Measurements from ENCODE around the gene DESI1.
"Not testable (repeated sequence)": the region's sequence is repeated elsewhere in the genome, so short reads cannot be mapped to it uniquely, and the experiment has no call there.

DESI1 gene

GRCh38 chr22:41574847-41575381, 45.9 kb downstream of the DESI1 start:
- Histone ChIP-seq H3K4me3 (ENCODE audit: low read length) (no peak overlapping the region), H3K36me3 (ENCODE audit: insufficient read depth, low read length) (peaks cover 23% of the 10 kb centered on the region), H2AFZ (ENCODE audit: low read depth, low read length) (no peak overlapping the region), H3K9me3 (ENCODE audit: low read length) (no peaks in the 10 kb centered on the region), H3K27me3 (ENCODE audit: insufficient read depth, low read length) (no peaks in the 10 kb centered on the region), H3K4me1 (ENCODE audit: insufficient read depth, low read length) (no peaks in the 10 kb centered on the region)

- H3K9me3 ChIP-seq (ENCODE audit: low read length): no peaks in the 10 kb centered on the region
- H3K4me3 ChIP-seq (ENCODE audit: low read length): no peak overlapping the region
- H2AFZ ChIP-seq (ENCODE audit: low read depth, low read length): no peak overlapping the region
- no peaks in the 10 kb centered on the region for H3K27me3 ChIP-seq (ENCODE audit: insufficient read depth, low read length)
- peaks cover 14% of the 10 kb centered on the region for H3K36me3 ChIP-seq (ENCODE audit: insufficient read depth, low read length)
- H3K4me1 ChIP-seq (ENCODE audit: insufficient read depth, low read length): peaks cover 10% of the 10 kb centered on the region
Observed at GRCh38 chr22:41573677-41574076, 47.2 kb downstream of the DESI1 start.

DNA sequence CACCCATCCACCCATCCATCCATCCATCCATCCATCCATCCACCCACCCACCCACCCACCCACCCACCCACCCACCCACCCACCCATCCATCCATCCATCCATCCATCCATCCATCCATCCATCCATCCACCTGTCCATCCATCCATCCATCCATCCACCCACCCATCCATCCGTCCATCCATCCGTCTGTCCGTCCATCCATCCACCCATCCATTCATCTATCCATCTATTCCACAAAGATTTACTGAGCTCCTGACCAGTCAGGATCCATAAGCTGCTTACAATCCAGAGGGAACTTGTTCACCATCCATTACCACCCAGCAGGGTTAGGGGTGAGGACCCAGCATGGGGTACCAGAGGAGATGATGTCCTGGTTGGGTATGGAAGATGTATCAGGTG, 48.5 kb downstream of the DESI1 start:
- H3K27me3 ChIP-seq (ENCODE audit: insufficient read depth, low read length): not testable (repeated sequence)

GRCh38 chr22:41571786-41572185, 49.1 kb downstream of the DESI1 start:
- H2AFZ ChIP-seq (ENCODE audit: low read depth, low read length): no peak overlapping the region
- H3K4me3 ChIP-seq (ENCODE audit: low read length): no peak overlapping the region
- H3K36me3 ChIP-seq (ENCODE audit: insufficient read depth, low read length): peaks cover 4% of the 10 kb centered on the region
- H3K9me3 ChIP-seq (ENCODE audit: low read length): no peaks in the 10 kb centered on the region
- H3K4me1 ChIP-seq (ENCODE audit: insufficient read depth, low read length): peaks cover 15% of the 10 kb centered on the region
- H3K27me3 ChIP-seq (ENCODE audit: insufficient read depth, low read length): no peaks in the 10 kb centered on the region

More for the DNA sequence above, 48.5 kb downstream of the DESI1 start:
- H3K4me1 ChIP-seq (ENCODE audit: insufficient read depth, low read length): peaks cover 15% of the 10 kb centered on the region
- not testable (repeated sequence) for H3K9me3 ChIP-seq (ENCODE audit: low read length); H3K36me3 ChIP-seq (ENCODE audit: insufficient read depth, low read length); H3K4me3 ChIP-seq (ENCODE audit: low read length); H2AFZ ChIP-seq (ENCODE audit: low read depth, low read length)

GRCh38 chr22:41570221-41570620, 50.6 kb downstream of the DESI1 start:
- no peak overlapping the region for H2AFZ ChIP-seq (ENCODE audit: low read depth, low read length)
- no peaks in the 10 kb centered on the region for H3K27me3 ChIP-seq (ENCODE audit: insufficient read depth, low read length)
- peaks cover 18% of the 10 kb centered on the region for H3K4me1 ChIP-seq (ENCODE audit: insufficient read depth, low read length)
- no peaks in the 10 kb centered on the region for H3K9me3 ChIP-seq (ENCODE audit: low read length)
- H3K36me3 ChIP-seq (ENCODE audit: insufficient read depth, low read length): no peaks in the 10 kb centered on the region
- H3K4me3 ChIP-seq (ENCODE audit: low read length): no peak overlapping the region

DNA sequence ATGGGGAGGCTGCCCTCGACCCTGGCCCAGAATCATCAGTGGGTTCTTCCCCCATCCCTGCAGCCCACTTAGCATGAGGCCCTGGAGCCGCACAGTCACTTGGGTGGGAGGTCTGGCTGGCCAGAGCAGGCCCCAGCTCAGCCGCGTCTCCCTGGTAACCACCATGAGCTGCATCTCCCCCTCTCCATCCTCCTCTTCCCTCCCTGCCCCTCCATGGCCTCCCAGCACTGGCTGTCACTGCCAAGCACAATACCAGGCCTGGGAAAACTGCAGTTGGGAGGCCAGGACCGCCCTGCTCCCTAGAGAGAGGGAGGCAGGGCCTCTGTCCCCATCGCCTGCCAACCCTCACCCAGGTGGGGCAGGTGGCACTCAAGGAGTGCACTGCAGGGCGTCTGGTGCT, 52.0 kb downstream of the DESI1 start:
- no peaks in the 10 kb centered on the region for H3K9me3 ChIP-seq (ENCODE audit: low read length)
- no peak overlapping the region for H3K4me3 ChIP-seq (ENCODE audit: low read length)
- H3K27me3 ChIP-seq (ENCODE audit: insufficient read depth, low read length): no peaks in the 10 kb centered on the region
- no peaks in the 10 kb centered on the region for H3K36me3 ChIP-seq (ENCODE audit: insufficient read depth, low read length)
- peak overlapping the region; percentile 19 for H2AFZ ChIP-seq (ENCODE audit: low read depth, low read length)
- peaks cover 18% of the 10 kb centered on the region for H3K4me1 ChIP-seq (ENCODE audit: insufficient read depth, low read length)

GRCh38 chr22:41567512-41567768, 53.4 kb downstream of the DESI1 start:
- H3K4me3 ChIP-seq (ENCODE audit: low read length): no peak overlapping the region
- H3K36me3 ChIP-seq (ENCODE audit: insufficient read depth, low read length): no peaks in the 10 kb centered on the region
- H2AFZ ChIP-seq (ENCODE audit: low read depth, low read length): no peak overlapping the region
- H3K4me1 ChIP-seq (ENCODE audit: insufficient read depth, low read length): peaks cover 29% of the 10 kb centered on the region
- no peaks in the 10 kb centered on the region for H3K27me3 ChIP-seq (ENCODE audit: insufficient read depth, low read length)
- no peaks in the 10 kb centered on the region for H3K9me3 ChIP-seq (ENCODE audit: low read length)

GRCh38 chr22:41565403-41566054, 55.3 kb downstream of the DESI1 start:
- Histone ChIP-seq H3K4me1 (ENCODE audit: insufficient read depth, low read length) (peaks cover 48% of the 10 kb centered on the region), H3K36me3 (ENCODE audit: insufficient read depth, low read length) (no peaks in the 10 kb centered on the region), H2AFZ (ENCODE audit: low read depth, low read length) (no peak overlapping the region), H3K4me3 (ENCODE audit: low read length) (no peak overlapping the region), H3K27me3 (ENCODE audit: insufficient read depth, low read length) (no peaks in the 10 kb centered on the region), H3K9me3 (ENCODE audit: low read length) (no peaks in the 10 kb centered on the region)

DNA sequence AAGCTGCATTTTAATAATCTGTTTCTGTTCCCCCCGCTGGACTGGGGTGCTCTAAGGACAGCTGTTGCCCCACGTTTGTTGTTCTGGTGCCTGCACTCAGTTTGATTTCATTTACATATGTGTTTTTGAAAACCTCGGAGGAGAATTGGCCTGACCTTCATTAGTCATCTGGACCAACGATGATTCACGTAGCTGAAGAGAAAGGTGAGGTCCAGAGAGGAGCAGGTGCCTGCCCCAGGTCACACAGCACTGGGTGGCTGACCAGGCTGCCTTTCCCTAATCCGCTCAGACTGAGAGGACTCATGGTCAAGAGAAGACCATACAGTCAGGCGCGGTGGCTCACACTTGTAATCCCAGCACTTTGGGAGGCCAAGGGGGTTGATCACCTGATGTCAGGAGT, 56.3 kb downstream of the DESI1 start:
- no peaks in the 10 kb centered on the region for H3K36me3 ChIP-seq (ENCODE audit: insufficient read depth, low read length)
- no peak overlapping the region for H2AFZ ChIP-seq (ENCODE audit: low read depth, low read length)
- H3K4me3 ChIP-seq (ENCODE audit: low read length): no peak overlapping the region
- H3K4me1 ChIP-seq (ENCODE audit: insufficient read depth, low read length): peaks cover 56% of the 10 kb centered on the region
- H3K27me3 ChIP-seq (ENCODE audit: insufficient read depth, low read length): no peaks in the 10 kb centered on the region
- H3K9me3 ChIP-seq (ENCODE audit: low read length): no peaks in the 10 kb centered on the region

DNA sequence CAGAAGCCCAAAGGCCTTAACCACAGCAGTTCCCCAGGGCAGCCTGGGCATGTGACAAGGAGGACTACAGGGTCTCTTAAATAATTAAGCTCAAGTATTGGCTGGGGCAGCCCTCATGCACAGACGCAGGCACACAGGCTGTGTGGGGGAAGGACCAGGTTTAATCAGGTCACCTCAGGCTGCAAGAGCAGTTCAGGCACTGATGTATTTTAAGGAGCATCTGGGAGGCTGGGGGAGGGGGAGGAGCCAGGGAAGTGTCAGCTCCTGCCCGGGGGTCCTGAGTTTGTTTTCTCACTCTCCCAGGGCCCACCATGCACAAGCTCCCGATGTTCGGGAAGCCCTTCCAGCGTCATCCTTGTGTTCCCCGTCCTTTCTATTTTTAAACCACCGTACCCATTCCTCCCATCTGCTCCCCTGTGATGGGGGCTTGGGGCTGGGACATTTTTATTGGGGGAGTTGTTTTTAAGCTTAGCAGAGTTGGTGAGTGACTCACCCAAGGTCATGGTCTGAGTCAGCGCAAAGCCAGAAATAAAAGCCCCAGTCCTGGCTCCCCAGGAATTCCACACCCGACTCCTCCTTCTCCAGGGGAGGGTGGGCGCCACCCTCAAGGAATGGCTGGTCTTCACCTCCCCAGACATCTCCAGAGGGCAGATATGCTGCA, 57.7 kb downstream of the DESI1 start:
- H3K4me3 ChIP-seq (ENCODE audit: low read length): no peak overlapping the region

DNA sequence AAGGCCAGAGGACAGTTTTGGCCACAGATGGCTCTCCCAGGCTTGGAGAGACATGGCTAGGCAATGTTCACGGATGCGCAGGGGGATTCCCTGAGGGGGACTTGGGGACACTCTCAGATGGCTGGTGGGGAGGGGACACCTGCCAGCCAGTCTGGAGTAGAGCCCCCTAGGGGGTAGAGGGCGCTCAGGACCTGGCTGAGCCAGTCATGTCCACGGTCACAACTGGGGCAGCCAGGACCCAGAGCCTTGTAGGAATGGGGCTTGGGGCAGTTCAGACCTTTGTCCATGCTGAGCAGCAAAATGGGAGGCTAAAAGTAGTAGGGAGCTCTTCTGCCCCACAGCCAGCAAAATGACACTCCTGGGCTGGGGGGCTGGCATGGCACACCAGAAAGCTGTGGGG, 58.4 kb downstream of the DESI1 start:
- no peaks in the 10 kb centered on the region for H3K27me3 ChIP-seq (ENCODE audit: insufficient read depth, low read length)
- peaks cover 49% of the 10 kb centered on the region for H3K4me1 ChIP-seq (ENCODE audit: insufficient read depth, low read length)
- H3K9me3 ChIP-seq (ENCODE audit: low read length): no peaks in the 10 kb centered on the region
- H3K4me3 ChIP-seq (ENCODE audit: low read length): no peak overlapping the region
- H2AFZ ChIP-seq (ENCODE audit: low read depth, low read length): no peak overlapping the region
- H3K36me3 ChIP-seq (ENCODE audit: insufficient read depth, low read length): no peaks in the 10 kb centered on the region

More for the DNA sequence above, 57.7 kb downstream of the DESI1 start:
- H2AFZ ChIP-seq (ENCODE audit: low read depth, low read length): no peak overlapping the region
- no peaks in the 10 kb centered on the region for H3K27me3 ChIP-seq (ENCODE audit: insufficient read depth, low read length)
- H3K9me3 ChIP-seq (ENCODE audit: low read length): no peaks in the 10 kb centered on the region
- no peaks in the 10 kb centered on the region for H3K36me3 ChIP-seq (ENCODE audit: insufficient read depth, low read length)
- peaks cover 43% of the 10 kb centered on the region for H3K4me1 ChIP-seq (ENCODE audit: insufficient read depth, low read length)

- H2AFZ ChIP-seq (ENCODE audit: low read depth, low read length): no peak overlapping the region
- H3K4me1 ChIP-seq (ENCODE audit: insufficient read depth, low read length): peaks cover 55% of the 10 kb centered on the region
- no peak overlapping the region for H3K4me3 ChIP-seq (ENCODE audit: low read length)
- H3K36me3 ChIP-seq (ENCODE audit: insufficient read depth, low read length): no peaks in the 10 kb centered on the region
- H3K27me3 ChIP-seq (ENCODE audit: insufficient read depth, low read length): no peaks in the 10 kb centered on the region
- H3K9me3 ChIP-seq (ENCODE audit: low read length): no peaks in the 10 kb centered on the region
Observed at GRCh38 chr22:41561788-41562187, 59.1 kb downstream of the DESI1 start.

GRCh38 chr22:41561335-41561734, 59.5 kb downstream of the DESI1 start:
- peak overlapping the region; percentile 44 for H3K4me3 ChIP-seq (ENCODE audit: low read length)
- H2AFZ ChIP-seq (ENCODE audit: low read depth, low read length): peak overlapping the region; percentile 33
- no peaks in the 10 kb centered on the region for H3K27me3 ChIP-seq (ENCODE audit: insufficient read depth, low read length)
- no peaks in the 10 kb centered on the region for H3K9me3 ChIP-seq (ENCODE audit: low read length)
- peaks cover 59% of the 10 kb centered on the region for H3K4me1 ChIP-seq (ENCODE audit: insufficient read depth, low read length)
- no peaks in the 10 kb centered on the region for H3K36me3 ChIP-seq (ENCODE audit: insufficient read depth, low read length)

- peak overlapping the region; percentile 44 for H3K4me3 ChIP-seq (ENCODE audit: low read length)
- no peaks in the 10 kb centered on the region for H3K9me3 ChIP-seq (ENCODE audit: low read length)
- H2AFZ ChIP-seq (ENCODE audit: low read depth, low read length): peak overlapping the region; percentile 33
- no peaks in the 10 kb centered on the region for H3K27me3 ChIP-seq (ENCODE audit: insufficient read depth, low read length)
- H3K36me3 ChIP-seq (ENCODE audit: insufficient read depth, low read length): no peaks in the 10 kb centered on the region
- peaks cover 56% of the 10 kb centered on the region for H3K4me1 ChIP-seq (ENCODE audit: insufficient read depth, low read length)
Observed at GRCh38 chr22:41560095-41560471, 60.8 kb downstream of the DESI1 start.

All from neuron (in vitro differentiated cells).